GM21529 (cell line): ENCODE data around the gene PIEZO2.

ENCODE experiments used
- ATAC-seq: cut with Tn5 transposase; IDR thresholded peaks from one replicate; pipeline ENCODE4 v1.9.1; 2021; ENCODE audit not compliant: unreplicated experiment

Gene PIEZO2

DNA sequence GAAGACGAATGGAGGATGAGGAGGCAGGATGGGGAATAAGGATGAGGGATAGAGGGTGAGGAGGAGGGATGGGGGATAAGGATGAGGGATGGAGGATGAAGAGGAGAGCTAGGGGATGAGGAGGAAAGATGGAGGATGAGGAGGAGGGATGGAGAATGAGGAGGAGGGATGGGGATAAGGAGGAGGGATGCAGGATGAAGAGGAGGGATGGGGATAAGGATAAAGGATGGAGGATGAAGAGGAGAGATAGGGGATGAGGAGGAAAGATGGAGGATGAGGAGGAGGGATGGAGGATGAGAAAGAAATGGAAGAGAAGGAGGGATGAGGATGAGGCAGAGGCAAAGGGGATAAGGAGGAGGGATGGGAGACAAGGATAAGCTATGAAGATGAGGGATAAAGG lies 393.5 kb downstream of the PIEZO2 start:
- no peak for ATAC-seq

DNA sequence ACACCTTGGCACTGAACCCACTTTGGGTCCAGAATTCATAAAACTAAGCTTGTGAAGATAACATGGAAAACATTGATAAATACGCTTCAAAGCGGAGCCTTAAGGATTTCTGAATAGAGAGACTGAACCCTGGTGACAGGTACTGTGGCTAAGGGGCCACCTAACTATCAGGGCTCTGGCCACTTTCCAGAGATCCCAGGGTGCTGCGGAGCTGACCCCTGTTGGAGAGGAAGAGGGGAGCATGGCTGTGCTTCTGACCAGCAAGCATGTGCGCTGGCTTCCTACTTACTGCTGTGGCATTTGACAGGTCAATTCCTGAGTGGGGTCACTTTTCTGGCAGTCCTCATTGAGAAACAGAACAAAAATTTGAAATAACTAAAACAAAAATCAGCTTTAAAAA lies 395.2 kb downstream of the PIEZO2 start:
- no peak for ATAC-seq

DNA sequence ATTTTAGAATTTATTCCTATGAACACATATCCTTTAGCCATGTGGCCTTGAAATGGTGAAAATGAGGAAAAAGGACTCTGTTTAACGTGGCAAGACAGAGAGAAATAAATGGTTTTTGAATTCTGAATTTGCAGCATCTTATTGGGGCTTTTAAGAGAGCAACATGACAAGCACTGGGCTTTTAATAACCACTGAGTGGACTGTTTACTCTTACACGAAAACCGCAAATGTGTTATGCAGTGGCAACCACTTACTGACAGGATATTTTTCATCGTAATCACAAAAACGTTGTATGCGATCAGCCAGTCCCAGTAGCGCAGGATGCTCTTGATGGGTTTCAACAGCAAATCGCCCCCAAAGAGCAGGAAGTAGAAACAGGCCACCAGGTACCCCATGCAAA lies 397.0 kb downstream of the PIEZO2 start:
- ATAC-seq, result no peak

DNA sequence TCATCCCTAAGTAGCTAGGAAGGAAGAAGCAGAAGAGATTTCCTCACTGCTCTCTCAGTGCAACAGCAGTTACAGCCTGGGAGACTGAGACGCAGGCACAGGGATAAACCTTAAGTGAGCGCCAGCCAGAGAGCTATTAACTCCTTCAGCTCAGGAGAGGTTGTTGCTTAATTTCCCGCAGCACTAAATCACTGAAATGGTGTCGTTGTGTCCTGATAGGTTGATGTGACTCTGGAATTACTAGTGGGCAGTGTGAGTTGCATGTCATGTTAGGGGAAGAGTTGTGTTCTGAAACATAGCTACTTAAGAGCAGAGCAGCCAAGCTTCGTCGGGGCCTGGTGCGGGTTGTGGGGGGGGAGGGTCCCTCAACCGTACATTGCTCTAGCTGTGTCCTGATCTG lies 397.7 kb downstream of the PIEZO2 start:
- ATAC-seq, result no peak

DNA sequence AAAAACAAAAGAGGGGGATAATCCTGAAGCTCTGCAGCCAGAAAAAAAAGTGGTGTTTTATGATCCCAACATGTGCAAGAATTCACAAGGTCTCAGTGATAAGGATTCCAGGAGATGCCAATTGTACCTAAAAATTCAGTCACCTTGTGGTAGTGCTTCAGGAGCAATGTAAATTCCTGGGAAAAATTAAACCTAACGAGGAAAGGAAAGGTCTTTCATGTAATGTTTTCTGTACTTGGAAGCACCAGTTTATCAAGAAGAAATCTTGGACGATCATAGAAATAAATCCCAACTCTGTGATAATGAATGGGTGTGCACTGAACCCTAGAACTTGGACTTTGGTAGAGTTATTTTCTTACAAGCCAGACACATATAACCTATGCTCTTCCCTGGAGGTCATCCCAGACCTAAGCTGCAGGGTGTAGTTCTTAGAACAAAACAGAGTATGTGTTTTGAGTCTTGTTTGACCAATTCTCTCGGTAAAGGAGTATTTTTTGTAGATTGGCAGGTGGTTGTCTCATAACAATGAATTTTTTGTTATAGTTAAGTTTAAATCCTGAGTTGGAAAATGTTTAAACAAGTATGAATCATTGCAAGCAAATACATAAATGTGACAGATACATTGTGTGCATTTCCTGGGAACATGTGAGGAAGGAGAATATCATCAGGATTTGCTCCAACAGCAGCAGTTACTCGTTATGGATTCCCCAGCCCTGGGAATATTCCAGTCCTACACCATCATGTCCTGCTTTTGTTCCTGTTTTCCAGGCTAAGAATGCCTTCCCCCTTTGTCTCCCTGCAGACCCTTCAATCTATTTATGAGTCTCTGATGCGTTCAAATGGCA lies 399.0 kb downstream of the PIEZO2 start:
- ATAC-seq, result no peak

DNA sequence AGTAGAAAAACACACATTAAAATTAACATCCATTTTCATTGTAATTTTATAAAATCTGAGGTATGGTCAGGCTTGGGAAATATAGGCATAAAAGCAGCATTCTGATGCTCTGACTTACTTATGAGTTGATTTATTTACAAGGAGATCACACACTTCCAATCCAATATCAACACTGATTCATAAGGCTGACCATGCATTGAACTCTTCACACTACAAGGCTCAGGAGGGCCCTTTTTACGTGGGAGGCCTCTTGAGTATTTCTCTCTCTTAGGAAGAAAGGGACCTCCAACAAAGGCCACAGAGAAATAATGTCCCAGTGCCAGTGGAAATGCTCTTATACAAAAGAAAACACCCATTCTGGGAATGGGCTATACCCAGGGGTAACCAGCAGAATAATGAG lies 400.7 kb downstream of the PIEZO2 start:
- no peak for ATAC-seq

DNA sequence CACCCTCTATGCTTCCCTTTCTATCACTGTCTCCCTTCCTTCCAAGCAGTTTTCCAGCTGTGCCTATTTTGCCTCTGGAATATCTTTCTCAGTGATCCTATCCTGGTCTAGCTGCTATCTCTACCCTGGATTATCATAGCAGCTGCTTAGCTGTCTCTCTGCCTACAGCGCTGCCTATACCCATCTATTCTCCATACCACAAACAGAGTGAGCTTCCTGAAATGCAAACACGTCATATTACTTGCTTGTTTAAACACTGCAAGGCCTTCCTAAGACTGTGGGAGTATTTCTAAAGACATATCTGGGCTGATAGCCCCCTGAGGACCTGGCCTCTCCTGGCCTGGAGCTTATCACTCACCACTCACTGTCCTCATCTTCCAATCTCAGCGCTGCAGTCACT lies 403.4 kb downstream of the PIEZO2 start:
- ATAC-seq, result no peak

DNA sequence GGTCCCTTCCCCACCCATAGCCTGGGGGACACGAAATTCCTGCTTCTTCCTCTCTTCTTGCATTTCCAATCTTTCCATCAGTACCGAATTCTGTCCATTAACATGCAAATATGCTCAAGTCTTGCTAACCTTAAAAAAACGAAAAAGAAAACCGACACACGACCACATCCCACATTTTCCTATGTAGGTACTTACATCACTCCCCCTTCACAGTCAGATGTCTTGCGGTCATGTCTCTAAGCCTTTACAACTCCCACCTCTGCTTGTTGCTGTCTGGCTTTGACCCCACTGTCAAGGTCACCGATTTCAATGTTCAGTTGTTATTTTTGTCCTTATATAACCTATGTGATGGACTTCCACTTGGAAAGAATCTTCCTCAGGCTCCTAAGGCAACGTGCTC lies 404.1 kb downstream of the PIEZO2 start:
- ATAC-seq, result no peak

DNA sequence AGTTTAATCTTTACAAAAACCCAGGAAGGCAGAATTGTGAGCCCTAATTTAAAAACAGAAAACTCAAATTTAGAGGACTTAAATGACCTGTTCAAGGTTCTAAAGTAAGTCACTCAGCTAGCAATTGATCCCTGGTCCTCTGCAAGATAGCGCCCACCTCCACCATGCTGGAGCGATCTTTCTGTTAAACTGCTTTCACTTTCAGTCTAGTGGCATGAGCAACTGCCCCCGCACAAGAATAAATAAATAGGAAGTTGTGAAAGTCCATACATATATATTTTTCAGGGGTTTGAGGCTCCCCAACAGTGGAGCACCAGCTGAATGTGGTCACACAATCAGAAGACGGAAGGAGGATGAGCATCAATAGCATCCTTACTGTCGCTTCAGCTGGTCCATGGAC lies 405.6 kb downstream of the PIEZO2 start:
- ATAC-seq, result no peak

- no peak for ATAC-seq
Measured at GRCh38 chr18:10739152-10739551, 410.2 kb downstream of the PIEZO2 start.

GRCh38 chr18:10736984-10737383 lies 412.4 kb downstream of the PIEZO2 start:
- ATAC-seq, result no peak

GRCh38 chr18:10732990-10733389 lies 416.4 kb downstream of the PIEZO2 start:
- no peak for ATAC-seq

DNA sequence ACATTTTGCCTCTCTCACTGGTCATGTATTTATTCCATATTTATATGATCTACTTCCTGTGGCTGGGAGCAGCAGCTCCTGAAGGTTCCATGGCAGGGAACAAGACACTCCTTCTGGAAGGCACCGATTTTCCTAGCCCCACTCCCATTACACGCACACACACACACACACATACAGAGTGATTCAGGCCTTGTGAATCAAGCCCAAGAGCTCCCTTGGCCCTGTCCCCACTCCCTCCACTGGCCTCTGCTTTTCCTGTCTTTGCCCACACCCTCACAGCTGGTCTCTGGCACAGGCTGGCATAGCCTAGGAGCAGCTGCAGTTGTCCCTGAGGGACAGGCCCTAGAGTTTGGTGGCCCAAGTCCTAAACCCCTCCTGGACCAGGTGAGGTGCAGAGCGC lies 421.9 kb downstream of the PIEZO2 start:
- no peak for ATAC-seq

GRCh38 chr18:10726198-10727068 lies 422.9 kb downstream of the PIEZO2 start:
- ATAC-seq, result no peak

- no peak for ATAC-seq
Measured at GRCh38 chr18:10724666-10725065, 424.7 kb downstream of the PIEZO2 start.

DNA sequence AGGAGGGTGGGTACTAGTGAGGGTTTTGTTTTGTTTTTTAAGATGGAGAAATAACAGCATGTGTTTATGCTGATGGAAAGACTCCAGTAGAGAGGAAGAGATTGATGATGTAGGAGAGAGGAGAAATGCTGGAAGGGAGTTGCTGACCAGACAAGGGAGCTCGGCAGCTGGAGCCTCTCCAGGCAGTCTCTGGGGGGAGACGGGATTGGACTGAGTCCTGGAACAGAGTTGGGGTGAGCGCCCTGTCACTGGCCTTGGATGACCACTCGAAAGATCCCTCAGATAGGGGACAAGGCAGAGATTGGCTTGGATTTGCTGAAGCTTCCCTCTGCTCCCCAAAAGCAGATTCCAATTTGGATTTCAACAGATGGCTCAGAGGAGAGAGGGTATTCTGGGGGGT lies 425.9 kb downstream of the PIEZO2 start:
- ATAC-seq, result no peak

DNA sequence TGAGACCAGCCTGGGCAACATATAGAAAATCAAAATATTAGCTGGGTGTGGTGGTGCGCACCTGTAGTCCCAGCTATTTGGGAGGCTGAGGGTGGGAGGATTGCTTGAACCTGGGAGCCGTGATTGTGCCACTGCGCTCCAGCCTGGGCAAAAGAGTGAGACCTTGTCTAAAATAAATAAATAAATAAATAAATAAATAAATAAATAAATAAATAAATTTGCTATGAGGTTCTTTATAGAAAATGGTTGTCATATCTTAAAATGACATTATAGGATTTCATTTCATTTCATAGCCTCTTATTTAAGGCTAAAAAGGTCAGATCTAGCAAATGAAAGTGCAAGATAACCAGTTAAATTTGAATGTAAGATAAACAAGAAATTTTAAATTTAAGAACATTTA lies 430.6 kb downstream of the PIEZO2 start:
- no peak for ATAC-seq

- no peak for ATAC-seq
Measured at GRCh38 chr18:10715791-10716190, 433.6 kb downstream of the PIEZO2 start.

DNA sequence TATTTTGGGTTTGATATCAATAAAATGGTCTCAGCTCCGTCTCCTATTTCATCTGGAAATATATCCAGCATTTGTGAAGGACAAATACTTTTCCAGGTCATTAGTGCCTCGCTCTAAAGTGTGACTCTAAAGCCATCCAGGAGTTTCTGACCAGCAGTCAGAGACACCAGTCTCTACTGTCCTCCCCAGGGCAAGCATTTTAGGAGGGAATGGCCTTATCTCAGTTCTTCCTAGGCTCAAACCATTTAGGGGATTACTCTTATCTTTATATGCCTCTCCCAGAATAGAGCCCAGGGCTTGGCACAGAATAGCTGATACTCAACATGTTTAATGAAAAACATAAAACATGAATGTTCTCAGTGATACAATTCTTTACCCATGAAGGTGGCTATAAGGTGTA lies 436.0 kb downstream of the PIEZO2 start:
- ATAC-seq, result no peak

DNA sequence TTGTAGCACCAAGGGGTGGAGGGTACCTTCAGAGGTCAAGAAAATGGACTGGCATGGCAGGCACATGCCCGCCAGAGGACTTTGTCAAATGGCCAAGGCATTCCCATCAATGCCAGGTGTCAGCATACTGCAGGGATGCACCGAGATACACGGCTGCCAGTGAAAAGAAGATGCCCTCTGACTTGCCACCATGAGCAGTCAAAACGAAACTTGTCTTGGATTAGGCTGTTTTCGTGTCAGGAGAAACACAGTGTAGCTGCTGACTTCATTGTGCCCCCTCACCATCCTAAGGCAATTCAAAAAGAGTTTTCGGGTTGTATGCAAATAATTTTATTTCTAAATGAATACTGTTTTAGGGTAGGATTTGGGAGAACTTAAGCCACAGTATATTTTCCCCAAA lies 442.1 kb downstream of the PIEZO2 start:
- ATAC-seq, result no peak

GRCh38 chr18:10705786-10706185 lies 443.6 kb downstream of the PIEZO2 start:
- ATAC-seq, result no peak

DNA sequence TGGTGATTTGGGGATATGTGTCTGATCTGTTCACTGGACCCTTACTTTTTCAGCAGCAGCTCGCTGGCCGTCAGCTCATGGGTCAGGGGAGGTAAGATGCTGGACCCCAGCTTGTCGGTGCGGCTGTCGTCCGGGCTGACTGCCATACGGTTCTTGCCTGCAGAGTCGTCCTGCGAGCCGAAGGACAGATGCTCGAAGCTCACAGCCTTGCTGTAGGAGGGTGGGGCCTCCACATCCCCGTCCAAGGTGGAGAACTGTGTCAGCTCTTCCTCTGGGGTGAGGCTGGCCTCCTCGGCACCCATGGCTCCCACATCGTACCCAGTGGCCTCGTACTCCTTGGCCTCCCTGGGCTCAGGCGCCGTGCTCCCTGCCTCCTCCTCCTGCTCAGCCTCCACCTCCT lies 444.1 kb downstream of the PIEZO2 start:
- ATAC-seq, result no peak
